ENCODE results near the gene ZNF594.

DNA sequence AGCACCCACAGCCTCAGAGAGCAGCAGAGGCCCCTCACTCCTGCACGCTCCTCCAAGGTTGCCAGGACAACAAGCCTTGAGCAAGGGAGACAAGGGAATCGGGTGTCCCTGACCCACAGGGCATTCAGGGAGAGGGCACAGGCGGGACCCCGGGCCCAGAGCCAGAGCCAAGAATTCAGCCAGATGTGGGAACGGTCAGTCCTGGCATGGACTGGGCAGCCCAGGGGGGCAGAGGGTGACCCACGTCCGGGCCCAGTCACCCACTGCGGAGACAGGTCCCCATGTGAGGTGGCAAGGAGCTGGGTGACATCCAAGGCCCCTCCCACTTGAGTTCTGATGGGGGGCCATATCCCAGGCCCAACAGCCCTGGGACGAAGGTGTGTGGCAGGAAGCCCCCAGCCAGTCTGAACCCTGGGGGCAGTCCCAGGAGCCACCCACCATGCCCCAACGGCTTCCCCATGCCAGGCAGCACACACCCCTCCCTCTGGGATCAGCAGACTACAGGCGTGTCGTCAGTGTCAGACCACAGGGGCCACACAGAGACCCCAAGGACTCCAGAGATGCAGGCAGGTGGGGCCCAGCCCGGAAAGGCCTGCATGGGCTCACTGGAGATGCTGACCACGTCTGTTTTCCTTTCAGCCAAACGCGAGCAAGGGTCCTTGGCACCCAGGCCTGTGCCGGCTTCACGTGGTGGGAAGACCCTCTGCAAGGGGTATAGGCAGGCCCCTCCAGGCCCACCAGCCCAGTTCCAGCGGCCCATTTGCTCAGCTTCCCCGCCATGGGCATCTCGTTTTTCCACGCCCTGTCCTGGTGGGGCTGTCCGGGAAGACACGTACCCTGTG, 52.8 kb downstream of the ZNF594 start:
- TF ChIP-seq, protein P1, sequence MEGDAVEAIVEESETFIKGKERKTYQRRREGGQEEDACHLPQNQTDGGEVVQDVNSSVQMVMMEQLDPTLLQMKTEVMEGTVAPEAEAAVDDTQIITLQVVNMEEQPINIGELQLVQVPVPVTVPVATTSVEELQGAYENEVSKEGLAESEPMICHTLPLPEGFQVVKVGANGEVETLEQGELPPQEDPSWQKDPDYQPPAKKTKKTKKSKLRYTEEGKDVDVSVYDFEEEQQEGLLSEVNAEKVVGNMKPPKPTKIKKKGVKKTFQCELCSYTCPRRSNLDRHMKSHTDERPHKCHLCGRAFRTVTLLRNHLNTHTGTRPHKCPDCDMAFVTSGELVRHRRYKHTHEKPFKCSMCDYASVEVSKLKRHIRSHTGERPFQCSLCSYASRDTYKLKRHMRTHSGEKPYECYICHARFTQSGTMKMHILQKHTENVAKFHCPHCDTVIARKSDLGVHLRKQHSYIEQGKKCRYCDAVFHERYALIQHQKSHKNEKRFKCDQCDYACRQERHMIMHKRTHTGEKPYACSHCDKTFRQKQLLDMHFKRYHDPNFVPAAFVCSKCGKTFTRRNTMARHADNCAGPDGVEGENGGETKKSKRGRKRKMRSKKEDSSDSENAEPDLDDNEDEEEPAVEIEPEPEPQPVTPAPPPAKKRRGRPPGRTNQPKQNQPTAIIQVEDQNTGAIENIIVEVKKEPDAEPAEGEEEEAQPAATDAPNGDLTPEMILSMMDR (IDR thresholded peaks at IDR 0.05; ENCODE audit: low read depth, low read length) = no peak
- no peak for TF ChIP-seq EZH2phosphoT487 (IDR thresholded peaks at IDR 0.05; ENCODE audit: low read depth)

Data from OCI-LY3 (cell line).